PFSK-1 (cell line): Measurements from ENCODE around the gene IGFN1.

ENCODE experiments used
- FOXP2 ChIP-seq: optimal IDR thresholded peaks from 2 replicates; pipeline ENCODE3; 2011; ENCODE audit warnings: borderline replicate concordance, control low read depth, inconsistent platforms; ENCODE audit not compliant: insufficient read depth; ENCODE audit errors: extremely low read length, extremely low read depth
- POLR2AphosphoS5 ChIP-seq: IDR thresholded peaks from 2 replicates; pipeline ENCODE4 v1.6.1; 2012; ENCODE audit warnings: low read depth, mild to moderate bottlenecking, control low read depth, low read length, moderate library complexity
- REST ChIP-seq, 2 experiments: IDR thresholded peaks; 2 replicates each; pipeline versions ENCODE4 v1.6.1 to v1.8.0; 2011 to 2012; ENCODE audit warnings: low read depth in 2 of 2, low read length in 2 of 2, control low read depth in 1 of 2, inconsistent platforms in 1 of 2, mild to moderate bottlenecking in 1 of 2, moderate library complexity in 1 of 2; ENCODE audit not compliant: insufficient read depth in 1 of 2
- SIN3A ChIP-seq: IDR thresholded peaks from 2 replicates; pipeline ENCODE4 v1.6.1; 2012; ENCODE audit warnings: mild to moderate bottlenecking, low read length, moderate library complexity, borderline replicate concordance; ENCODE audit not compliant: insufficient read depth
- TAF1 ChIP-seq: IDR thresholded peaks from 2 replicates; pipeline ENCODE4 v1.6.1; 2012; ENCODE audit warnings: low read length, control low read depth, borderline replicate concordance; ENCODE audit not compliant: insufficient read depth

- TF ChIP-seq TAF1 (no peak), POLR2AphosphoS5 (no peak), SIN3A (no peak), REST (IDR thresholded peaks at IDR 0.05; ENCODE audit: insufficient read depth in 1 of 2, low read depth in 2 of 2, low read length in 2 of 2) (no peak), FOXP2 (no peak)
Observed at GRCh38 chr1:201190005-201190404, 619 bp upstream of the IGFN1 start.
